Left lung (tissue), 10 donors: ENCODE results near the gene SOHLH1. TPM values are rescaled to one million over a fixed set of nuclear protein-coding genes. Genes with fewer than 3 reads are reported as not detected.

Source experiments
- ATAC-seq: fragments of 200-7000 bp; cut with Tn5 transposase; one replicate; pipeline ENCODE4 v1.9.1; 2020; ENCODE audit warnings: moderate library complexity
- DNase-seq, 4 donors: peaks; one replicate each; pipeline ENCODE4 v3.0.0-alpha.2; 2013 to 2020
- H3K27ac ChIP-seq, 2 donors: fragments of 200-600 bp; sonication (generic) in 1 of 2; one replicate each; pipeline versions ENCODE4 v1.5.0 to v1.8.0; 2020 to 2021
- H3K27me3 ChIP-seq, 2 donors: fragments of 200-600 bp; sonication (generic) in 1 of 2; one replicate each; pipeline versions ENCODE4 v1.5.0 to v1.8.0; 2020 to 2021
- H3K36me3 ChIP-seq, 2 donors: fragments of 200-600 bp; sonication (generic) in 1 of 2; one replicate each; pipeline versions ENCODE4 v1.5.0 to v1.8.0; 2020 to 2021
- H3K4me1 ChIP-seq, 2 donors: fragments of 200-600 bp; one replicate each; pipeline ENCODE4 v1.8.0; 2021
- H3K4me3 ChIP-seq, 2 donors: fragments of 200-600 bp; sonication (generic) in 1 of 2; one replicate each; pipeline versions ENCODE4 v1.5.0 to v1.8.0; 2020 to 2021; ENCODE audit warnings: mild to moderate bottlenecking in 1 of 2
- H3K9me3 ChIP-seq, 2 donors: fragments of 200-600 bp; sonication (generic) in 1 of 2; one replicate each; pipeline versions ENCODE4 v1.5.0 to v1.8.0; 2020 to 2021
- intact Hi-C, 2 donors: fragments of 100-400 bp; cut with DNase I; formaldehyde crosslinking; loops; one replicate each; pipeline versions ENCODE4 v1.11.2 to v1.14.2; 2022
- polyA plus RNA-seq, 6 donors: library from polyadenylated mRNA; unstranded; fragments of 120-200 nt; gene quantifications; one replicate each; pipeline ENCODE4 v1.2.1, GENCODE V29; 2013; ENCODE audit not compliant: insufficient read length in 6 of 6
- total RNA-seq, 2 donors: library from RNA; stranded (reverse); fragmentation: NEBNext Ultra II Directional; extraction: Animal tissue kit (Norgen Biotek cat#: 25700); gene quantifications; one replicate each; pipeline ENCODE4 v1.2.1, GENCODE V29; 2021
- TF ChIP-seq, protein P1 (sequence below), 2 donors: fragments of 200-600 bp; sonication (generic) in 1 of 2; IDR thresholded peaks; one replicate each; pipeline versions ENCODE4 v1.5.0 to v1.8.0; 2021; ENCODE audit warnings: antibody characterized with exemption in 2 of 2
- donor health status: DM: no; HTN: yes; CAD: no.
- donor health status: DM: no; HTN: no; CAD: no.

The SOHLH1 gene
- total and polyA plus RNA-seq, 8 donors = not detected

DNA sequence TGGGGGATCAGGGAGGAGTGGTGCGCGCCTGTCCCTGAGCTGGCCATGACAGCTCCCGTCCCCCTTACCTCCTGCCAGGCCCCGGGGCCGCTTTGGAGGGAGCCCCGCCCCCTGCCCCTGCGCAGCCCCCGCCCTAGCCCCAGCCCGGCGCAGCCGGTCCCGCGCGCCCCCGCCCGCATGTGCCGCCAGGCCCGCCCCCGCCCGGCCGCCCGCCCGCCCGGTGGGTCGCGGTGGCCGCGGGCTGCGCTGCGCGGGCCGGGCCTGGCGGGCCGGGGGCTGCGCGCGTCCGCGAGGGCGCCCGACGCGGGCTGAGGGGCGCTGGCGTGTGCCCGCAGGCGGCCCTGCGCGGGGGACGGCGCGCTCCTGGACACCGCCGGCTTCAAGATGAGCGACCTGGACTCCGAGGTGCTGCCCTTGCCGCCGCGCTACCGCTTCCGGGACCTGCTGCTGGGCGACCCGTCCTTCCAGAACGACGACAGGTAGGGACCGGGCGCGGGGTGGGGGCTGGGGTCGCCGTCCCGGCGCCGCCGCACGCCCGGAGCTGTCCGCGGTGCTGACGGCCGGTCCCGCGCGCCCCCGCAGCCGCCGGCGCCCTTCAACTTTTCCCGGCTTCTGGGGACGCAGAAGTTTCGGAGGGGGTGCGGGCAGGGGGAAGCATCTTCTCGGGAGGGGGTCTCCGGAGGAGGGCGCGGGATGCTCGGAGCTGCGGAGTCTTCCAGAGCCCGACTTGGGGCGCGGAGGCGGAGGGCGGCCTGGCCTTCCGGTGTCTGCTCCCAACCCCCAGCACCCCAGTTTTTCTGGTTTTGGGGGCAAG is 15.2 kb upstream of the SOHLH1 start:
- Histone ChIP-seq H3K36me3 (no peaks in the 10 kb centered on the region), H3K4me3 (no peak overlapping the region), H3K27me3 (peaks cover 16 to 88% of the 10 kb centered on the region in 2 donors), H3K4me1 (no peaks in the 10 kb centered on the region), H3K9me3 (no peaks in the 10 kb centered on the region), H3K27ac (no peak overlapping the region)
- intact Hi-C loops = no loop called here
- ATAC-seq (no peak), DNase-seq (peak in 2 of 4 donors; percentile 19 to 26)
- TF ChIP-seq, protein P1, sequence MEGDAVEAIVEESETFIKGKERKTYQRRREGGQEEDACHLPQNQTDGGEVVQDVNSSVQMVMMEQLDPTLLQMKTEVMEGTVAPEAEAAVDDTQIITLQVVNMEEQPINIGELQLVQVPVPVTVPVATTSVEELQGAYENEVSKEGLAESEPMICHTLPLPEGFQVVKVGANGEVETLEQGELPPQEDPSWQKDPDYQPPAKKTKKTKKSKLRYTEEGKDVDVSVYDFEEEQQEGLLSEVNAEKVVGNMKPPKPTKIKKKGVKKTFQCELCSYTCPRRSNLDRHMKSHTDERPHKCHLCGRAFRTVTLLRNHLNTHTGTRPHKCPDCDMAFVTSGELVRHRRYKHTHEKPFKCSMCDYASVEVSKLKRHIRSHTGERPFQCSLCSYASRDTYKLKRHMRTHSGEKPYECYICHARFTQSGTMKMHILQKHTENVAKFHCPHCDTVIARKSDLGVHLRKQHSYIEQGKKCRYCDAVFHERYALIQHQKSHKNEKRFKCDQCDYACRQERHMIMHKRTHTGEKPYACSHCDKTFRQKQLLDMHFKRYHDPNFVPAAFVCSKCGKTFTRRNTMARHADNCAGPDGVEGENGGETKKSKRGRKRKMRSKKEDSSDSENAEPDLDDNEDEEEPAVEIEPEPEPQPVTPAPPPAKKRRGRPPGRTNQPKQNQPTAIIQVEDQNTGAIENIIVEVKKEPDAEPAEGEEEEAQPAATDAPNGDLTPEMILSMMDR (IDR thresholded peaks at IDR 0.05) = no peak

DNA sequence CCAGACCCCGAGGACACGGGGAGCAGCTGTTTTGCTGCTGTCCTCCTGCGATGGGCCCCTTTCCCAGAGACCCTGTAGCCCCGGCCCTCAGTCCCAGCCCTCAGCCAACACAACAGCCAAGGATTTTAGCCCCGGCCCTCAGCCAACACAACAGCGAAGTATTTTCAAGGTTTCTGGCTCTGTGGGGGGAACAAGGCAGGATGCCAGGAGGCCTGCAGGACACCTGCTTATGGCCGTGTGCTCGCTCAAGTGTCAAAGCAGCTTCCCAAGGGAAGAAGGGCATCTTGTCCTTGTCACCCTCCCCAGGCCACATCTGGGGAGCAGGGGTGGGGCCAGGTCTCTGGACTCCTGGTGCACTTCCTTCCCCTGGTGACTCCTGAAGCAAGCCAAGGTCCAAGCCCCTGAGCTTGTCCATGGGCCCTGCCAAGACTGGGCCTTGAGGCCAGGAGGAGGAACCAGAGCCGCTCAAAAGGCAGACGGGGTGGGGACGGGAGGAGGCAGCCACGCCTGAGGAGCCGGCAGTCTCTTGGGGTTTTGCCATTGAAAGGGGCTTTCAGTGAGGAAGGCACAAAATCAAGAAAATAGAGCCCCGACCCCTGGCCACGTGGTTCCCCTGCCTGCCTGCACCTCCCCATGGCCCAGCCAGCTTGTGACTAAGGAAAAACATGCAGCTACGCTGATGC is 13.5 kb upstream of the SOHLH1 start:
- H3K9me3 ChIP-seq = no peaks in the 10 kb centered on the region
- intact Hi-C loops = no loop called here
- ATAC-seq = no peak

DNA sequence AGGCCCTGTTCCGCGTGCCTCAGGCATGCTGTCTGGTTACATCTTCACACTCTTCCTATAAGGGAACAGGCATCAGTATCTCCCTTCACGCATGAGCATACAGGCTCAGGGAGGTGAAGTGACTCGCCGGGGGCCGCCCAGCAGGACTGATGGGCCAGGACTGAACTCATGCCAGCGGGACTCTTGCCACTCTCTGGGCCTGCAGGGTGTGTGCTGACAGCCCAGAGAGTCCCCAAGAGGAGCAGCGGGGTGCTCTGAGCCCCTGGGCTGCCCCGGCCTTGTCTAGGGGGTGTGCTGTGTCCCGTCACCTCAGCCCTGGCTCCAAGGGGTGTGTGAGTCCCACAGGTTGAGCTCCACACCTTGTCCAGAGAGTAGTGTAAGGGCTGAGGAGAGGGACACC is 12.6 kb upstream of the SOHLH1 start:
- ATAC-seq (no peak), DNase-seq (no peak)
- Histone ChIP-seq H3K4me3 (no peak overlapping the region), H3K9me3 (no peaks in the 10 kb centered on the region), H3K27me3 (peaks cover 16 to 87% of the 10 kb centered on the region in 2 donors), H3K27ac (no peak overlapping the region), H3K36me3 (no peaks in the 10 kb centered on the region), H3K4me1 (no peaks in the 10 kb centered on the region)
- intact Hi-C loops = no loop called here
- TF ChIP-seq, protein P1 (IDR thresholded peaks at IDR 0.05) = no peak

More for the DNA sequence above, 13.5 kb upstream of the SOHLH1 start:
- Histone ChIP-seq H3K4me1 (no peaks in the 10 kb centered on the region), H3K27me3 (peaks cover 16 to 87% of the 10 kb centered on the region in 2 donors), H3K36me3 (no peaks in the 10 kb centered on the region), H3K4me3 (no peak overlapping the region), H3K27ac (no peak overlapping the region)
- no peak for DNase-seq
- TF ChIP-seq, protein P1 (IDR thresholded peaks at IDR 0.05) = no peak

GRCh38 chr9:135711391-135711790 is 12.1 kb upstream of the SOHLH1 start:
- Histone ChIP-seq H3K4me3 (no peak overlapping the region), H3K4me1 (no peaks in the 10 kb centered on the region), H3K9me3 (no peaks in the 10 kb centered on the region), H3K27ac (no peak overlapping the region), H3K36me3 (no peaks in the 10 kb centered on the region), H3K27me3 (peaks cover 16 to 87% of the 10 kb centered on the region in 2 donors)
- DNase-seq (no peak), ATAC-seq (no peak)
- TF ChIP-seq, protein P1 (IDR thresholded peaks at IDR 0.05) = no peak
- intact Hi-C loops = no loop called here

DNA sequence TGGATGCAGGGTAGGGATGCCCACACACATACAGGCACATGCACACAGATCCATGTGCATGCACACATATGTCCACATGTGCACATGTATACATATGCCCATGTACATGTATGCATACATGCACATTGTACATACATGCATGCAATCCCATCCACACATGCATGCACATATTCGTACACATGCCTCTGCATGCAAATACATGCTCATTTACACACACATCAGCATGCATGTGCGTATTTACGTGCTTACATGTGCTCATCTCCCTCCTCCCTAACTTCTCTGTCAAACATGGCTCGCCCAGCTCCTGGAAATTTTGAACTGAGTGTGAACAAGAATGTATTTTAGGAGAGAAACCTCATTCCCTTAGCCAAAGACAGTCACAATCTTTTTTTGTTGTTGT is 8.9 kb upstream of the SOHLH1 start:
- ATAC-seq = no peak
- no peak overlapping the region for H3K4me3 ChIP-seq
- H3K4me1 ChIP-seq = no peaks in the 10 kb centered on the region
- TF ChIP-seq, protein P1 (IDR thresholded peaks at IDR 0.05) = no peak
- intact Hi-C loops = no loop called here
- H3K27me3 ChIP-seq = peaks cover 0 to 88% of the 10 kb centered on the region in 2 donors
- no peaks in the 10 kb centered on the region for H3K9me3 ChIP-seq
- H3K36me3 ChIP-seq = no peaks in the 10 kb centered on the region
- DNase-seq = no peak
- H3K27ac ChIP-seq = no peak overlapping the region
